Activated CD4-positive, alpha-beta T cell treated with anti-CD3 and anti-CD28 coated beads for 24 hours (primary cell): Measurements from ENCODE around the gene A1BG.
A peak's percentile ranks its signal among the peaks of the same experiment; 100 is the strongest.
"Not testable (repeated sequence)": the region's sequence is repeated elsewhere in the genome, so short reads cannot be mapped to it uniquely, and the experiment has no call there.

Source experiments
- DNase-seq, 2 donors: peaks; one replicate each; pipeline ENCODE4 v3.0.0-alpha.2; 2020; ENCODE audit warnings: low read depth in 2 of 2

Gene A1BG

DNA sequence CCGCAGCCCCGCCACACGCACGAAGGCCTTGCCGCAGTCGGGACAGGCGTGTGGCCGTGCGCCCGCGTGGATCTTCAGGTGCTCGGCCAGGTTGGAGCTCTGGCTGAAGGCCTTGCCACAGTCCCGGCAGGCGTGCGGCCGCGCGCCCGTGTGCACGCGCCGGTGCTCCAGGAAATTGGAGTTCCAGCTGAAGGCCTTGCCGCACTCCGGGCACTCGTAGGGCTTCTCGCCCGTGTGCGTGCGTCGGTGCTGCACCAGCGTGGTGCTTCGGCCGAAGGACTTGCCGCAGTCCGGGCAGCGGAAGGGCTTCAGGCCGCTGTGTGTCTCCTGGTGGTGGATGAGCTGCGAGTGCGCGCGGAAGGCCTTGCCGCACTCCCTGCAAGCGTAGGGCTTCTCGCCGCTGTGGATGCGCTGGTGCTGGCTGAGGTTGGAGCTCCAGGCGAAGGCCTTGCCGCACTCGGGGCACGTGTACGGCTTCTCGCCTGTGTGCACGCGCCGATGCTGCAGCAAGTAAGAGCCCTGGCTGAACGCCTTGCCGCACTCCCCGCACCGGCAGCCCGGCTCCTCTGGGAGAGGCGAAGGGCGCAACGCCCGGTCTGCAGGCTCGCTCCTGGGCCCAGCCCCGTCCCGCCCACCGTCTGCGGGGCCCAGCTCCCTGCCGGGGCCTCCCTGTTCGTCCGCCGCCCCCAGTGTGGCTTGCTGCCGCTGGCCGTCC lies 3.6 kb upstream of the A1BG start:
- DNase-seq = no peak

DNA sequence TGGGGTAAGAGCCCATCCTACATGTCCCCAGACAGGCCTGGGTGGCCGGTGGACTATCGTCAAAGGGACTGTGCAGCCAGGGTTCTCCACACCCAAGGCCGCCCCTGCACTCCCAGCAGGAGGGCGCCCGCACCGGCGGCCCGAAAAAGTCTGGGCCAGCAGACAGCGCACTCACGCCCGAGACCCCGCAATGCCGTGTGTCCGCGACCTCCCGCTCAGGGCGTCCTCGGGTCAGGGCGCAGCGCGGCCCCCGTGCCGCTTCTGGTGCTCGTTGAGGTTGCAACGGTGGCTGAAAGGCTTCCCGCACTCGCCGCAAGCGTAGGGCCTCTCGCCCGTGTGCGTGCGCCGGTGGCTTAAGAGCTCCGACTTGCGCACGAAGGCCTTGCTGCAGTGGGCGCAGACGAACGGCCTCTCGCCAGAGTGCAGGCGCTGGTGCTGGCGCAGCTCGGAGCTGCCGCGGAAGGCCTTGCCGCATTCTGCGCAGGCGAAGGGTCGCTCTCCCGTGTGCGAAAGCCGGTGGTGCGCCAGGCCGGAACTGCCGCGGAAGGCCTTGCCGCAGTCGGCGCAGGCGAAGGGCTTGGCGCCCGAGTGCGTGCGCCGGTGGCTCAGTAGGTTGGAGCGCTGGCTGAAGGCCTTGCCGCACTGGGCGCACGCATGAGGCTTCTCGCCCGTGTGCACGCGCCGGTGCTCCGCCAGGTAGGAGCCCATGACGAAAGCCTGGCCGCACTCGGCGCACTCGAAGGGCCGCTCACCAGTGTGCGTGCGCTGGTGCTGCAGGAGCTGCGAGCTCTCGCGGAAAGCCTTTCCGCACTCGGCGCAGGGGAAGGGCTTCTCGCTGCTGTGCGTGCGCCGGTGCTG lies 2.8 kb upstream of the A1BG start:
- peak in 1 of 2 donors; percentile 11 for DNase-seq

GRCh38 chr19:58355215-58355796 lies 2.0 kb upstream of the A1BG start:
- no peak for DNase-seq

DNA sequence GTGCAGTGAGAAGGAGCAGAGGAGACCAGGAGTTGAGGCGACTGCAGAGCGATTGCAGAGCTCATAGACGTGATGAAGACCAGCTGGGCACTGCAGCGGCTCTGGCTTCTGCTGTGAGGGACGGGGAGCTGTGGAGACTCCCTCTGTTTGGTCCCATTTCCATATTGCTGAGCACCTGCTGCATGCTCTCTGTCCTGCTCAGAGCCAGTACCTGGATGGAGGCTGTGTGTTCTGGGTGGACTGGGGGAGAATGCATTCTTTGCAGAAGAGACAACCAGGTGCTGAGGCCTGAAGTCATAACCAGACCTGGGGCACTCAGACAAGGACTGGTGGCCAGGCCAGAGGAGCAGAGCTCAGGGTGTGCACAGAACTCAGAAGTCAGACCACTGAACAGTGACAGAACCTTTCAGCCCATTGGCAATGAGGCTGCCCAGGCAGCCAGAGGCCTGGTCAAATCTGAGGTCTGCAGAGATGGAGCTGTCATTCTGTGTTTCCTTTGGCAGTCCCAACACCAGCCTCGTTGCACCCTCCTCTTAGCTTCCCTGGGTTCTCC lies 1.3 kb upstream of the A1BG start:
- no peak for DNase-seq

- no peak for DNase-seq
These were observed 605 bp upstream of the A1BG start for GRCh38 chr19:58353717-58354477.

DNA sequence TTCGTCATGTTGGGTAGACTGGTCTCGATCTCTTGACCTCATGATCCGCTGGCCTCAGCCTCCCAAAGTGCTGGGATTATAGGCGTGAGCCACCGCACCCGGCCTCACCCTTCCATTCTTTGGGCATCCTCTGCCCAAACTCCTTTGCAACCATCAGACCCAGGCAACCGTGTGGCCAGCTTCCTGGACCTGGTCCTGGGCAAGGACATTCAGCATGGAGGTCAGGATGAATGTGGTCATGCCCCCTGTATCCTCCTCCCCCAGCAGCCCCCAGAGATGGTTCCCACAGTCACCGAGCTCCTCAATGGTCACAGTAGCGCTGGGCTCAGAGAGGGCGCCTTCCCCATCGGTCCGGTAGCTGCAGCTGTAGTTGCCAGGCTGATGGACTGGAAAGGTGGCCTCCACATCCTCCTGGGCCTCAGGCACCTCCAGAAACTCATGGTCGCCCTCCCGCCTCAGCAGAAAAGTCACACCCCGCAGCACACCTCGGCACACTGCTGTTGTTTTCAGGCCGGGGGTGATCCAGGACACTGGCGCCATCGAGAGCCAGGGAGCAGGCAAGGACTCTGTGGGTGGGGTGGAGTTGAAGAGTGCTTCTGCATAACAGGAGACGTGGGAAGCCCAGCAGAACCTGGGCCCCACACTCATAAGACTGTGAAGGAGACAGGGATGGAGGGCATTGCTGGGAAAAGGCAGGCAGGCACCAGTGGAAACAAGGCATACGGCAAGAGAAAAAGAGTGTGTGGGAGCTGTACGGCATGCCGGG lies 1.1 kb downstream of the A1BG start:
- no peak for DNase-seq

DNA sequence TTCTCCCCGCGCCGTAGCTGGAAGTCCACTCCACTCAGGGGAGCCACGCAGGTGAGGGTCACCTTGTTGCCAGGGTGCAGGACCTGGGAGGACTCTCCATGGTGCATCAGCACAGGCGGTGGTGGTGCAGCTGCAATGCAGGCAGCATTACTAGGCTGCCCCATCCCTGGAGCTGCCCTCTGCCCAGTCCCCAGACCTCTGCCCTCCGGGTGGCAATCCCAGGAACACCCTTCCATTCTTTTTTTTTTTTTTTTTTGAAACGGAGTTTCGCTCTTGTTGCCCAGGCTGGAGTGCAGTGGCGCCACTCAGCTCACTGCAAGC lies 1.8 kb downstream of the A1BG start:
- no peak for DNase-seq

DNA sequence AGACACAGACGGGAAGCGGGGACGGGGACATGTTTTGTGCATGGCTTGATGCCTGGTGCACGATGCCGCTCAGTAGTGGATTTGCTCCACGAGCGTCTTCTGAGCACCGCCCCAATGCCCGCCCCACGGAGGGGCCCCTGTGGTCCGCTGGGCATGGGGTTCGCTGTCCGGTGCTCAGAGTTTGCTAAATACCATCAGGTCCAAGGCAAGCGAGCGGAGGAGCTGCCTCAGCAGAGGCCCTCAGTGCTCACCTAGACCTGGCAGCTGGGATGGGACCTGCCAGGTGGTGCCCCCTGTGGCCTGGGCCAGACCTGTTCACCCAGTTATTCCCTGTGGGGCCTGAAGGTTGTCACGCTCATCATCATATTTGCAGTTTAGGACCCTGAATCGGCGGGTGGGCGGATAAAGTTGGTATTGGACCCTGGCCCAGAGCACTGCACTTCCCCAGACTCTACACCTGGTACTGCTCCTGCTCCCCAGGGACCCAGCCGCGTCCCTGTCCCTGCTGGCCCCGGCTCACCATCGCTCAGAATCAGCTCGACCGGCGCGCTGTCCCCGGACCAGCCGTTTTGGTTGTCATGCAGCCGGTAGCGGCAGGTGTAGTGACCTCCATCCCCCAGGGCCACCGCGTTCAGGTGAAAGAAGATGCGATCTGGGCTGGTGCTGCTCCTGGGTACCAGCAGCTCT lies 2.3 kb downstream of the A1BG start:
- DNase-seq = no peak

DNA sequence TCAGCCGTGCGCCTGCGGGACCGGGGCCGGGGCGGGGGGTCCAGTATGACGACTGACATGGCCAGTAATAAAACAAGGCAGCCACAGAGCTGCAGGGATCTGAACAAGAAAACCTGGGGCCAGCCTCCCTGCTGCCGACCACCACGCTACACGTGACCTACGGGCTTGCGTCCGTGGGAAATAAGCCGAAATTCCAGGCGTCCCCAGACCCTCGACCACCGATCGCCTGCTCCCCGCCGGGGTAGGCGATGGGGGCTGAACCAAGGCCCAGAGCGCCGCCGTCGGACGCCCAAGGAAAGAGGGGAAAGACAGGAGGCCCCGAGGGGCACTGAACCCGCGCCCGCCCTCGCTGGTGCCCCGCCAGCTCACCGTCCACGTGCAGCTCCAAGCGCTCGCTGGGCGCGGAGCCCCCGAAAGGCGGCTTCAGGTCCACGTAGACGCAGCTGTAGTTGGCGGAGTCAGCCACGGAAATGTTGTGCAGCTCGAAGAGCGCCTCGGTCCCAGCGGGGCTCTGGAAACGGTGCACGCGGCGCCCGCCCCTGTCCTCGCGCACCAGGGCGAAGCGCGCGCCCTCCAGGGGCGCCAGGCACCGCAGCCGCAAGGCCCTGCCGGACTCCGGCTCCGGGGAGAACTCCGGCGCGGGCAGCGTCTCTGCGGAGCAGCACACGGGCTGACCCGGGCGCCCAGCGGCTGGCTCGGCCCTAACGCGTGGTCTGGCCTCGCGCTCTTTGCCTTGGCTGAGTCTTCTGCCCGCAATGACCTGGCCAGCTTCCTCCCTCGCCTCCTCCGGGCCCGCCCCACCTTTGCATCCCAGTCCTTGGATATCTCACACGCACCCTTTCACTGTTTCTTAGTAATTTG lies 3.1 kb downstream of the A1BG start:
- no peak for DNase-seq

DNA sequence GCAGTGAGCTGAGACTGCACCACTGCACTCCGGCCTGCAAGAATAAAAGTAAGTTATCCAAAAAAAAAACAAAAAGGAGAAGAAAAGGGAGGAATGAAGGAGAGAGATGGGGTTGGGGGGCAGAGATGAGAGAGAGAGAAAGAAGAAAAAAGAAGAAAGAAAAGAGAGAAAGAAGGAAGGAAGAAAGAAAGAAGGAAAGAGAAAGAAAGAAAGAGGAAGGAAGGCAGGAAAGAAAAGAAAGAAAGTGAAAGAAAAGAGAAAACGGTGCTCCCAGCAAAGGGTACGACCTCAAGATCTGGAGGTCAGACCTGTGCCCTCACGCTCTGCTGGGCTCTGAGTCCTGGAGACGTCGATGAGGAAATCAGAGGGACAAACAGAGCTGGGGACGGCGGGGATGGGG lies 3.7 kb downstream of the A1BG start:
- DNase-seq = no peak

GRCh38 chr19:58348080-58348479 lies 5.2 kb downstream of the A1BG start:
- DNase-seq = not testable (repeated sequence)

GRCh38 chr19:58346961-58347929 lies 6.0 kb downstream of the A1BG start:
- DNase-seq = peak; percentile 47 to 54

- no peak for DNase-seq
These were observed 7.7 kb downstream of the A1BG start for GRCh38 chr19:58345558-58345957.

- no peak for DNase-seq
These were observed 14.3 kb downstream of the A1BG start for GRCh38 chr19:58338825-58339558.

DNA sequence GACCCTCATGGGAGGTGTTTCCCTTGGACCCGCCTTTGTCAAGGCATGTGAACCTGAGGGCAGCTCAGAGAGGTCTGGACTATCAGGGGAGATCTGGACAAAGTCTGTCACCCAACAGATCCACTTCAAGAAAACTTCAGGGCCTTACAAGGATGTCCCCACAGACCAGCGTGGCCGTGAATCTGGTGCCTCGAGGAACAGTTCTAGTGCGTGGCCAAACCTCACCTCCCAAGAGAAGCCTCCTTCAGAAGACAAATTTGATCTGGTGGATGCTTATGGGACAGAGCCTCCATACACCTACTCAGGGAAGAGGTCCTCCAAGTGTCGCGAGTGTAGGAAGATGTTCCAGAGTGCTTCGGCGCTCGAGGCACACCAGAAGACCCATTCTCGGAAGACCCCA lies 15.0 kb downstream of the A1BG start:
- DNase-seq = no peak

GRCh38 chr19:58336820-58337219 lies 16.5 kb downstream of the A1BG start:
- no peak for DNase-seq

- no peak for DNase-seq
These were observed 17.1 kb downstream of the A1BG start for GRCh38 chr19:58336216-58336615.

- no peak for DNase-seq
These were observed 17.7 kb downstream of the A1BG start for GRCh38 chr19:58335630-58336029.
